Stimulated activated CD4-positive, alpha-beta T cell treated with anti-CD3 and anti-CD28 coated beads, TNF-alpha, amount 100 ng/mL, for 24 hours (primary cell): ENCODE data around the gene ATP8A2.
"Not testable (repeated sequence)": the region's sequence is repeated elsewhere in the genome, so short reads cannot be mapped to it uniquely, and the experiment has no call there.

ENCODE experiments used
- DNase-seq, 3 experiments: peaks; one replicate each; pipeline ENCODE4 v3.0.0-alpha.2; 2020; ENCODE audit warnings: low read depth in 3 of 3

ATP8A2 gene

DNA sequence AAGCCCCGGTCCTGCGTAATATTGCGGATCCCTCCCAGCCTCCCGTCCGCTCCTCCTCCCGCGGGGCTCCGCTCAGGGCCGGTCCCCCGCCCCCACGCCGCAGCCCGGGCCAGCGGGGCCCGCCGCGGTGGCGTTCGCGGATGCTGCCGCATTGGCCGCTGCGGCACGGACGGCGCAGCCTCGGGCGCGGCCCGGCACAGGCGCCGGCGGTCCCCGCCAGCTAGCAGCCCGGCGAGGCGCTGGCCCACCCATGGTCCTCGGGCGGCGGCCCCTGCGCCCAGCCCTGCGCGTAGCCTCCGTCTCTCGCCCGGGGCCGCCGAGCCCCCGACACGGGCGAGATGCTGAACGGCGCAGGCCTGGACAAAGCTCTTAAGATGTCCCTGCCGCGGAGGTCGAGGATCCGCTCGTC, at the start of gene ATP8A2:
ATP8A2 (plus strand) TSS at position 100 of the 409 bp plus-strand sequence; CDS start at position 339, 239 bp downstream.
- no peak for DNase-seq

- no peak for DNase-seq
Measured at GRCh38 chr13:25324100-25324499, 47.7 kb upstream of the ATP8A2 start.

DNA sequence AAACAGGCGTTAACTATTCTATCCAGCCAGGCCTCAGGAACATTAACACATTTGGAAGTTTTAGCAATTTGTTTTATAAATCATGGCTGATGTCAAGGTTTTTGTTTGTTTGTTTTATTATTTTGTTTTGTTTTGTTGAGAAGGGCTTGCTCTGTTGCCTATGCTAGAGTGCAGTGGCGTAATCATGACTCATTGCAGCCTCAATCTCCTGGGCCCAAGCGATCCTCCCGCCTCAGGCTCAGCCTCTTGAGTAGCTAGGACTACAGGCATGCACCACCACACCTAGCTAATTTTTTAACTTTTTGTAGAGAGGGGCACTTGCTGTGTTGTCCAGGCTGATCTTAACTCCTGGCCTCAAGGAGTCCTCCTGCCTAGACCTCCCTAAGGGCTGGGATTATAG, 42.1 kb upstream of the ATP8A2 start:
- no peak for DNase-seq

- DNase-seq = no peak
Measured at GRCh38 chr13:25330541-25330940, 41.2 kb upstream of the ATP8A2 start.

GRCh38 chr13:25335856-25336255, 35.9 kb upstream of the ATP8A2 start:
- DNase-seq = no peak

- DNase-seq = no peak
Measured at GRCh38 chr13:25345576-25345975, 26.2 kb upstream of the ATP8A2 start.

DNA sequence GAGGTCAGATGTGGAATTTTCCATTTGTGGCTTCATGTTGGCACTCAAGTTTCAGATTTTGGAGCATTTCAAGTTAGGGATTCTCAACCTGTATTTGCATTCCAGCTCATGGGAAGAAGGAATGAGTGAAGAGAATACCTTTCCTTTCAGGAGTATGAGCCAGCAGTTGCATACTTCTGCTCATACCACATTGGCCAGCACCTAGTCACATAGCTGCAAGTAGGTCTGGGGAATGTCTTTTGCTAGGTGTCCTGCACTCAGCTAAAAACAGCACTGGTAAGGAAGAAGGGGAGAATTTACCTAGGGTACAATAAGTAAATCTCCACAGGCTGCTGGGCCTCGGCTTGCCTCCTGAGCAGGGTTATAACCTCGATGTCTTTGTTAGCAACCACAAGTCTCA, 24.6 kb upstream of the ATP8A2 start:
- DNase-seq = no peak

DNA sequence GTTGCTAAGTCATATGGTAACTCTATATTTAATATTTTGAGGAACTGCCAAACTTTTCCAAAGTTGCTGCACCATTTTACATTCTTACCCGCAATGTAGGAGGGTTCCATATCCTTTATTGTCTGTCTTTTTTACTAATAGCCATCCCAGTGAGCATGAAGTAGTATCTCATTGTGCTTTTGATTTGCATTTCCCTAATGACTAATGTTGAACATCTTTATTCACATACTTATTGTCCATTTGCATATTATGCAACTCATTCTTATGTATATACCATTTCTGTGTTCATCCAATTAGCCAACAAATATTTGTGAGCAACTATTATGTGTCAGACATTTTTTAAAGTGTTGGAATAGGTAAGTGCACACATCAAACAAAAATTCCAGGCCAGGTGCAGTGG, 20.4 kb upstream of the ATP8A2 start:
- DNase-seq = no peak

- no peak for DNase-seq
Measured at GRCh38 chr13:25352230-25352629, 19.5 kb upstream of the ATP8A2 start.

- DNase-seq = no peak
Measured at GRCh38 chr13:25352806-25353205, 19.0 kb upstream of the ATP8A2 start.

DNA sequence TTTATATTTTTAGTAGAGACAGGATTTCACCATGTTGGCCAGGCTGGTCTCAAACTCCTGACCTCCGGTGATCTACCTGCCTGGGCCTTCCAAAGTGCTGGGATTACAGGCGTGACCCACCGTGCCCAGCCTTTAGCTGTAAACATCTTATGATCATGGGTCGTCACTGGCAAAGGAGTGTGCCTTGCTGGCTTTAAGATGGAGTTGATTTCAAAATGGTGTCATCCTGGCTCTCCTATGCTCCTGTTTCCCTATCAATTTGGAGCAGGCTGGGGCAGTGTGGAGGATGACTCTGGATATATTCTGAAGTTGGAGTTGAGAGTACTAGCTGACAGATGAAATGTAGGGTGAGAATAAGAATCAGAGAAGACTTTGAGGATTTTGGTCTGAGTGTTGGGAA, 18.4 kb upstream of the ATP8A2 start:
- no peak for DNase-seq

GRCh38 chr13:25354377-25354776, 17.4 kb upstream of the ATP8A2 start:
- DNase-seq = no peak

GRCh38 chr13:25360443-25360842, 11.3 kb upstream of the ATP8A2 start:
- not testable (repeated sequence) for DNase-seq

GRCh38 chr13:25365720-25366235, 6.0 kb upstream of the ATP8A2 start:
- DNase-seq = no peak

GRCh38 chr13:25371158-25371874, 458 bp upstream of the ATP8A2 start:
- no peak for DNase-seq

- DNase-seq = no peak
Measured at GRCh38 chr13:25372284-25373081, 709 bp downstream of the ATP8A2 start.

DNA sequence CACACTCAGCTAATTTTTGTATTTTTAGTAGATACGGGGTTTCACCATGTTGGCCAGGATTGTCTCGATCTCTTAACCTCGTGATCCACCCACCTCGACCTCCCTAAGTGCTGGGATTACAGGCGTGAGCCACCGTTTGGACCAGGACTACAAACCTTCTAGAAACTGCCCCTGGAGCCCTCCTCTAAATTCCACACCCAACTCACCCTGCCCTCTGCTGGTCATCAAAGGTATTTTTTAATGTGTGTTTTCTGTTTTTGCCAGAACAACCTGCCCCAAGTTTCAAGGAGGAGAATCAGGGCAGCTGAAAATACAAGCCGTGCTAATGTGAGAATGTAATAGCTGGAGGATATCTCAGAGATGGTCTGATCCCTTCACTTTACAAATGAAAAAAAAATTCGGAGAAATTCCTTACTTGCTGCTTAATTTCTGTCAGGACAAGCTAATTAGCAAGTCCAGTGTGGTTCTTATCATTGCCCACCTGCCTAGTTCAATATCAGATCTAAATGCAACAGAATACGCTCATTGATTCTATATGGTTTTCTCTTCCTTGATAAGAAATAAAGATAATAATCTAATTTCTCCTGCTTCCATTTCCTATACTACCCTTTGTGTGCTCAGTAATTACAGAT, 4.1 kb downstream of the ATP8A2 start:
- DNase-seq = peak in 2 of 3 experiments; percentile 10 to 20

DNA sequence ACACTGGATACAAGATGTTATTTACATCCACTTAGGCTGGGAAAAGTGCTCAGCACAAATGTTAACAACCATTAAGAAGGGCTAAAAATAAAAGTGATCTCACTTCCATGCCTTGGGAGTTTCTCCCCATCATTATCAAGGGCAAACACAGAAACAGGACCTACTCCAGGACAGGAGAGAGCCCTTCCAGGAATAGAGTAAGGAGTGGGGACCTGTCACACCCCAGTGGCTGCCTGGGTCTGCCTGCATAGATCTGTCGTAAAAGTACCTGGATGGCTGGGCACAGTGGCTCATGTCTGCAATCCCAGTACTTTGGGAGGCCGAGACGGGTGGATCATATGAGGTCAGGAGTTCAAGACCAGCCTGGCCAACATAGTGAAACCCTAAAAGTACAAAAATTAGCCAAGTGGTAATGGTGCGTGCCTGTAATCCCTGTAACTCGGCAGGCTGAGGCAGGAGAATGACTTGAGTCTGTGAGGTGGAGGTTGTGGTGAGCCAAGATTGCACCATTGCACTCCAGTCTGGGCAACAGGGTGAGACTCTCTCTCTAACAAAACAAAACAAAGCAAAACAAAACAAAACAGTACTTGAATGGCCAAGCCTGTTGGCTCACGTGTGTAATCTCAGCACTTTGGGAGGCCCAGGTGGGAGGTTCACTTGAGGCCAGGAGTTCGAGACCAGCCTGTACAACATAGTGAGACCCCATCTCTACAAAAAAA, 5.6 kb downstream of the ATP8A2 start:
- DNase-seq = no peak

- DNase-seq = no peak
Measured at GRCh38 chr13:25378528-25378927, 6.8 kb downstream of the ATP8A2 start.

DNA sequence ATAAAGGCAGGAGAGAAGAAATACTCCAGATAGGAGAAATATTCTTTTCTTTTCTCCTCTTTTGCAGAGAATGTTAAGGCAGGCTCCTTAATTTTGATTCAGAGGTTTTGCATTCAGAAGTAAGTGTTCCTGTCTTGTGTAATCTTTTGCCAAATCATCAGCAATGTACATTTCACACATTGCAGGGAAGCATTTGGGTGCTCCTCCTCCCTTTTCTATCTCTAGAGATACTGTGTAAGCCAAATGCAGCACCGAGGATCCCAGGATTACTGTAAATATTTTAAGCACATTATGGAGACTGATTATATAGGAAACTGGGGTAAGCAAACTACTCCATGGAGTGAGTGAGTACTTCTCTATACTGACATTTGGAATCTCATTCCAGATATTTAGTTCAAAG, 7.2 kb downstream of the ATP8A2 start:
- DNase-seq = no peak

GRCh38 chr13:25380082-25380481, 8.3 kb downstream of the ATP8A2 start:
- DNase-seq = no peak
